HG03196 (cell line): ENCODE data around the gene SPAG16.
"Not testable (repeated sequence)": the region's sequence is repeated elsewhere in the genome, so short reads cannot be mapped to it uniquely, and the experiment has no call there.

Experiments
- ATAC-seq: cut with Tn5 transposase; IDR thresholded peaks from one replicate; pipeline ENCODE4 v1.9.1; 2021; ENCODE audit not compliant: unreplicated experiment

The SPAG16 gene

DNA sequence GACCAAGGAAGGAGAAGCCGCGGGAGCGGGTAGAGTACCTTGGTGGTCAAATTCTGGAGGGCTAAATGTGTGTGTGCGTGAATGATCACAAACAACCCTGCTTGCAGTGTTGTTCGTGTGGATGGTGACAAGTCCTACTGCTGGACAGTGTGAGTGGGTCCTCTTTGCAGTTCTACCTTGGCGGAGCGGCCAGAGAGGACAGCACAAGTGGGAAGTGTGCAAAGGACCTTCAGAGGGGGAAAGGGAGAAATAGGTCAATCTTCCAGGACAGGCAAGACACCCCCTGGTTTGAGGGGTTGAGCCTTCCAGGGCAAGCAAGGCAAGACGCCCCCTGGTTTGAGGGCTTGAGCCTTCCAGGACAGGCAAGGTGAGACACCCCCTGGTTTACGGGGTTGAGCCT is 122.8 kb downstream of the SPAG16 start:
- not testable (repeated sequence) for ATAC-seq

DNA sequence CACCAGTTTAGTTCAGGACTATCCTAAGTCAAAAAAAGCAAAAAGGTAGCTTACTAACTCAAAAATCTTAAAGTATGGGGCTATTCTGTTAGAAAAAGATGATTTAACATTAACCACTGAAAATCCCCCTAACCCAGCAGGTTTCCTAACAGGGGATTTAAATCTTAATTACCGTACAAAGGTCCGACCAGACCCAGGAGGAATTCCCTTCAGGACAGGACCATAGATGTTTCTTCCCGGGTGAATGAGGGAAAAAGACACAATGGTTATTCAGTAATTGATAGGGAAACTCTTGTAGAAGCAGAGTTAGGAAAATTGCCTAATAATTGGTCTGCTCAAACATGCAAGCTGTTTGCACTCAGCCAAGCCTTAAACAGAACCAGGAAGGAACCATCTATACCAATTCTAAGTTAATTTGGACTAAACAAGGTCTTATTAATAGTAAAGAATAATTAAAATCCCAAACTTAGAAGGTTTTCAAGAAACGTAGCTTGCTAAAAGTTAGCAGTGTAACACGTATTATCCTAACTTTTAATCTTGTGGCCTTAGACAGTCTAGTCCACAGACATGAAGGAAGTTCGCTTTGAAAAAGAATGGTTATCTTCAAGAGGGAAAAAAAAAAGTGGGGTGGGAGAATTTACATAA is 124.3 kb downstream of the SPAG16 start:
- not testable (repeated sequence) for ATAC-seq

DNA sequence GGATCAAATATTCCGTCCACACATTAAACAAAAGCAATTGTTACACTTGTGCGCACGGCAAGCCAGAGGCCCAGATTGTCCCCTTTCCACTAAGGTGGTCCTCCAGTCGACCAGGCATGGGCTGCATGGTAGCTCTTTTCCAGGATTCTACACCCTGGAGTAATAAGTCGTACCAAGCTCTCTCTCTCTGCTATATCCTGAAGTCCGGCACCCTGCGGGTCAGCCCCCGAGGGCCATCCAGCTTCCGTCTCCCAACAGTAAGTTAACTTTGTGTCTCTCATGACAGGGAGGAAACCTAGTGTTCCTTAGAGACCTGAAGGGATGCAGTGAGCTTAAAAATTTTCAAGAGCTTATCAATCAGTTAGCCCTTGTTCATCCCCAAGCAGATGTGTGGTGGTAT is 126.4 kb downstream of the SPAG16 start:
- not testable (repeated sequence) for ATAC-seq

DNA sequence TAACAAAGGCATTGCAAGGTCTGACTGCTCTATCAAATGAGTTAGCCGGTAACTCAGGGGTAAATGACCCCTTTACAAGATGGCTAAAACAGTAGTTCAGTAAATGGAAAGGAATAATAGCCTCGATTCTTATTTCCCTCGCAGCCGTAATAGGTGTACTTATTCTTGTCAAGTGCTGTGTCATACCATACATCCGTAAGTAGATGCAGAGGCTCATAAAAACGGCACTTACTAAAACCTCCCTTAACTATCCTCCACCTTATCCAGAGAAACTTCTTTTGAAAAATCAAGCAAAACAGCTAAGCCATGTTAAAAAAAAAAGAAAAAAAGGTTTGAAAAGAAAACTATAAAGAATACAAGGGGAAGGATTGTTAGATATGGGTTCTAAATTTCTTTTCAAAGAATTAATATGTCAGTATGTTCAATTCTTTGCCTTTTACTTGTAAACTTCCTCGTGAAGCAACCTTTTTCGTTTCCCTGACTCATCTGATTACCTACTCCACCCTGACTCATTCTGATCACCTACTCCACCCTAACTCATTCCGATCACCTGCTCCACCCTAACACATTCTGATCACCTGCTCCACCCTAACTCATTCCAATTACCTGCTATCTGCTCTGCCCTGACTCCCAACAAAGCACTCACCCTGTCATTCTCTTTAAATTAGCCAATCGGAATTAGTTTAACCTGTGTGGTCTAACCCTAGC is 127.5 kb downstream of the SPAG16 start:
- ATAC-seq: no peak

DNA sequence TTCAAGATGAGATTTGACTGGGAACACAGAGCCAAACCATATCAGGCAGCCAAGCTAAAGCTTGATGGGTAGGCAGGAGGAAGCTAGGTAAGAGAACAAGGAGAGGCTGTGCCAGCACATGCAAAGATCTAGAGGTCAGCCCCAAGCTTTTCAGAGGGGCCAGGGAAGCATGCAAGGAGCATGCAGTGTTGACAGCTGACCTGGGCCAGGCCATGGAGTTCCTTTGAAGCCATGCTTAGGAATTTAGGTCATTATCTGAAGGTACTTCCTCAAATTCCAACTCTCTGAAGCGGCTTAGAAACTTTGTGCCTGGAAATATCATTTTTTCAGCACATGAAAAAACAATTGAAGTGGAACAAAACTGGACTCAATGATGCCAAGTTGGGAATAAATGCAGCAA is 130.8 kb downstream of the SPAG16 start:
- ATAC-seq: no peak

DNA sequence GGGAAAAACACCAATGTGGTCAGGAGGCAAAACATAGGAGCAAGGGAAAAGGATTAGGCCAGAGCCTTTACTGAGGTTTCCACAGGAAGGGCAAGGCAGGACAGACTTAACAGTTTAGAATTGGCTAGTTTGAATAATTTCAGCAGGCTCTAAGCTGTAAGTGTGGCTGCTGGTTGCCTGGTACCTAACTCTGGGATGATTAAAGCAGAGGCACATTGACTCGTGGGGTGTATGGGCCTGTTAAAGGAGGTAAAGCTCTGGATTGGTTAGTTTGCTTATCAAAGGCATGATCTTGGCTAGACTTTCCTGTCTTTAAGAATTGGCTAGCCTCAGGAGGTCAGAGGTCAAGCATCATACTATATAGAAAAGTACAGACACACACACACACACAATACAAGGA is 132.6 kb downstream of the SPAG16 start:
- ATAC-seq: no peak

DNA sequence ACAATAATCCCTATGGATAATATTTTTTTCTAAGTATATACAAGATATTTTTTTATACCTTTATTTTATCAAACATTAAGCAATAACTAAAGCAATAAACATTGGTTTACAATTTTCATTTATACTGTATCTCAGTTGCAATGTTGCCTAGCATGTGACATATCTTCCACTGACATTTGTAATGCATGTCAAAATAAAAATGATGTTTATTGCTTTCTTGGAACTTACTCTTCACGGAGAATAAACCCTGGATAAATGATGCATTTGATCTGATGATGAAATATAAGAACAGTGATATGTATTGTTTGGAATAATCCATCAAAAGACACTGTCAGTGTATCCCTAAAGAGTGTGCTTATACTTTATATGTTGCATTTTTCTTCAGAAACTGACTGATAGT is 135.7 kb downstream of the SPAG16 start:
- no peak for ATAC-seq

DNA sequence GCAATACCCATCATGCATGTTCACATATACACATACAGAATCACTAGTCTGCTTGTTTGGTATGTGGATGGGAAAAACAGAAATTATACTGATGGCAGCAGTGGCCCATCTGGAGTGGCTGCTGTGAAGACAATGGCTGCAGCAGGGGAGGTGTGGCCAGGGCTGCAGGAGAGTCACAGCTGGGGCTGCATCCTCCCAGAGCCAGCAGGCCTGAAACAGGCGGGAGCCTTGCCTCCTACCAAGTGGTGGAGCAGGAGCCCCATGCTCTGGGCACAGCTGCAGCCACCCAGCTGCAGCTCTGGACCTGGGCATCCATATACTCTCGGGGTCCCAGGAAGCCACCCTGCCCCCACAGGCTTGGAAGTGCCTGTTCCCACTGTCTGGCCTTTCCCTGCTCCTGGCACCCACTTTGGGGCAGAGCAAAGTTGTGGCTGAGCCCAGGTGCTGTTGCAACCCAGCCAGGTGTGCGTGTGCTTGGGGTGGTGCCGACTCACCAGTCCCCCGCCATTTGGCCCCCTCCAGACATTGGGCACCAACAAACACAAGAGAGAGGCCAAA is 136.6 kb downstream of the SPAG16 start:
- ATAC-seq: no peak

DNA sequence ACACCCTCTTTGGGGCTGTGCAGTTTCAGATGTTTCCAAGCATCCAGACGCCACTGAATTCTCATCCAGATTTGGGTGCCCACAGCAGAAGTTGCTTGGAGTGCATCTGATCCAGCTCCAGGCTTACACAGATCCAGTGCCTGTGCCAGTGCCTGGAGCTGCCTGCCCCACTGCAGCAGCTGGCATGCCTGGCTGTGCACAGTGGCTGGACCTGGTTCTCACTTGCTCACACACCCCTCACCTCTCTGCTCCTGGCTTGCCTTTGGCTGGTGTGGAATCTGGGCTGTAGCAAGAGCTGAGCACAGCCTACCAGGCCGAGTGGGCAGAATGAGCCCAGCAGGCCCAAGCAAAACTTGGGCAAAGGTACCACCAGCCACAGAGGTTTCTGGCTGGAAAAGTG is 137.9 kb downstream of the SPAG16 start:
- no peak for ATAC-seq

DNA sequence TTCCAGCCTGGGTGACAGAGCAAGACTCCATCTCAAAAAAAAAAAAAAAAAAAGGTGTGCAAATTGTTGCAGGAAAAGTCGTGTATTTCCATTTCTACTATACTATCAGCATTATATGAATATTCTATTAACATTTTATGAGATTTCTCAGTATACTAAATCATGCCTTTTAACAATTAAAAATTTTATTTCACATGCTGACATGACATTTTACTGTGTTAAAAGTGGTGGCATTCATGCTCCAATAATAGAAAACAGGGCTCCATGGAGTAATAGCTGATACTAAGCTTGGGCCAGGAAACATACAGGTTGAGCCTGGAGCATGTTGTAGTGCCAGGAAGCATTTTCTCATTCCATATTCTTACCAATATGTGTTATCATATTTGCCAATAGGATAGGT is 141.4 kb downstream of the SPAG16 start:
- no peak for ATAC-seq

DNA sequence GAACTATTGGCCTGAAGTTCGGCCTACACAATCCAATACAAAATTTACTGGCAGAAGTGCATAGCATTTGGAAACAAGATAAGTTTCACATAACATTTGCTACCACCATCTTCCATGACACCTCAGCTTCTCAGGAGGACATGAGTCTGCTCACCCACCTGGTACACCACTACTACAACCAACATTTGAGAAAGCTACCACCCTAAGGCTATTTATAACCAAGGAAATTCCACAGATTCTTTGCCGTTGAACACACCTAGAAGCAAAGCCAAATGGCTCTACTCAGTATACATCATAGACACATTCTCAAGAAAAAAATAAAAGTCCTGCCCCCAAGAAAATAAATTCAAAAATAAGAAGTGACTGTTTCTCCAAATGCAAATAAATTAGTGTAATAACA is 145.3 kb downstream of the SPAG16 start:
- ATAC-seq: no peak

DNA sequence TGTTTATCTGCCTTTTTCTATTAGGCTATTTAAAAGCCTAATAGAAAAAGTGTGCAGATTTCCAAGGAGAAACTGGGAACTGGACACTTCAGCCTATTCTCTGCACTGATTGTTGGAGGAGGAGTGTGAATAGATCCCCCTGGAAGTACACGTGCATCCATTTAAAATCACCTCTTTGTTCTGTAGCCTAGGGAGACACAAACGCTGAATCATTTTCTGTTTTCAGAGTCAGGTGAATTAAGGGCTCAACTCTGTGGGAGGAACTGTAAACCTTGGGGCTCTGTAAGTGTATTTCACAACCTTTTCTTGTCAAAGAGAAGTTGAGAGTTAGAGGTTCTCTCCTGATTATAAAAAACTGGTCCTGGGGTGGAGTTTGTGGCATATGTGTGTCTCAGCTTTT is 159.7 kb downstream of the SPAG16 start:
- ATAC-seq: no peak

DNA sequence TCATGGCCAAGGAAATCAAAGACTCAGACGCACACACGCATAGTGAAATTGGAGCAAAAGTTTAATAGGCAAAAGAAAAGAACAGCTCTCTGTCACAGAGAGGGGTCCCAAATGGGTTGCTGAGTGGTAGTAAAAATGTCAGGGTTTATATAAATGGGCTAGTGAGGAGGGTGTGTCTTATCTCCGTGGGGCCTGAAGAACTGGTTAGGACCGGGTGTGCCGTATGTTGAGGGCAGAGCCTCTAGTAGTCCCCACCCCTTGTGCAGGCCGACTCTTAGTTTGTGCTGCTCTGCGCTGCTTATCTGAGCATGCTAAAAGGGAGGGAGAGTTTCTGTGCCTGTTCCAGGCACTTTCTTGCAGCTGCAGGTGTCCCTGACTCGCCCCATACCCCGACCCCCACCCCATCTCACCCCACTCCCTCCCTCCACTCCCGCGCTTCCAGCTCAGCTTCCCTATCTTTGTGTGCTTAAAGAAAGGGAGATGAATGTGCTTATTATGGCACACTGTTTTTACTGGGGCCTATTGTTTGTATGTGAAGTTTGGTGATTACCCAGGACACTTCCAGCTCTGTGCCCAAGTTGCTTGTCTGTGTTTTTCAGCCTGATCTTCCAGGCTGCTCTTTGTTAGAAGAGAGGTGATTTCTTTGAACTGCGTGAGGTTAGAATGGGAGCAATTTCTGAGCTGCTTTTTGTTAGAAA is 167.4 kb downstream of the SPAG16 start:
- no peak for ATAC-seq

DNA sequence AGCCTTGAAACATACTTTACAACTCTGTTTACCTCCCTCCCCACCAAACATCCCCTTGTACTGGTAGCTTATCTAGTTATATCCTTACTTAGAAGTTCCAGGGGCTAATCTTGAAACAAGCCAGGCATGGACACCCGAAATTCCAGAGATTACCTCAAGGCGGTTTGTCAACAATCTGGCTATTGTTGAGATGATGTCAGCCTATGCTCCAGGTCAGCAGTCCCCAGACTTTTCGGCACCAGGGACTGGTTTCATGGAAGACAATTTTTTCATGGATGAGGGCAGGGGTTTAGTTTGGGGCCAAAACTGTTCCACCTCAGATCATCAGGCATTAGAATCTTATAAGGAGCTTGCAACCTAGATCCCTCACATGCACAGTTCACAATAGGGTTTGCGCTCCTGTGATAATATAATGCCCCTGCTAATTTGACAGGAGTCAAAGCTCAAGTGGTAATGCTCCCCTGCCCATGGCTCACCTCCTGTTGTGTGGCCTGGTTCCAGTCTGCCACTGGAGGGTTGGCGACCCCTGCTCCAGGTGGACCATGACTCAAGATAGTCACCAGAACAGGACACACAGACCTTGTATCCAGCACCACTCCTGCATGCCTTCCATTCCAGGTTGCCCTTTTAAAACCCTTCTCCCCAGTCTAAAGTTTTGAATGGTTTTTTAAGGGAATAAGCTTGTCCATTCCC is 171.2 kb downstream of the SPAG16 start:
- ATAC-seq: no peak

DNA sequence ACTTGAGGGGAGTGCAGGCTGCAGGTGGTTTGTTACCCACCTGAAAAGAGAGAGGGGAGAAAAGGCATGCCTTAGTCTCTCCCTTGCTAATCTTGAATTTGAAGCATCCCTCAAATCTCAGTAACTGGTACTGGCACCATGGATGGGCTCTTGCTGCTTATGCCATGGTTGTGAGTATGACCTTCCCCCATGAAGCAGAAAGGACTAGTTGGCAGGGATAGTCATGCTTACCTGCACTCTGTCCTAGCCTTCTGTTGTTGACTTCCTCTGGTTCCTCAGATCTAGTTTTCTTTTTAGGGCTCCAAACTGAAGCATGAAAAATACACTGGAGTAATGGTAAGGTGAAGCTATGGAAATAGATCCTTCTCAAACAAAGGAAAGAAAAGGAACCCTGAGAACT is 191.2 kb downstream of the SPAG16 start:
- ATAC-seq: no peak

DNA sequence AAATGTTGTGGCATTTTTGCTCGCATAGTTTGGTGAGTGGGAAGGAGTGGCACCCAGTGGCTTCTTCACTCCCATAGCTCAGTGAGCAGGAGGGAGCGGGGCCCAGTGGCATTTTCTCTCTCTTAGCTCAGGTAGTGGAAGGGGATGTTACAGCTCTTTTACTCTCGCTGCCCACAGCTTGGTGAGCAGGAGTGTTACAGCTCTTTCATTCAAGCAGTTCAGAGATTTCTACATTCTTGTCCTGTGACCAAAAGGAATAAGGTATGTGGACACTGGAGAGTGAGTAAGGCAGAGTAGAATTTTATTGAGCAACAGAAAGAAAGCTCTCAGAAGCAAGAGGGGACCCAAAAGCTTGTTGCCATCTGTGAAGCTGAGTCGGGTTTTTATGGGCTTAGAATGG is 192.4 kb downstream of the SPAG16 start:
- ATAC-seq: no peak

DNA sequence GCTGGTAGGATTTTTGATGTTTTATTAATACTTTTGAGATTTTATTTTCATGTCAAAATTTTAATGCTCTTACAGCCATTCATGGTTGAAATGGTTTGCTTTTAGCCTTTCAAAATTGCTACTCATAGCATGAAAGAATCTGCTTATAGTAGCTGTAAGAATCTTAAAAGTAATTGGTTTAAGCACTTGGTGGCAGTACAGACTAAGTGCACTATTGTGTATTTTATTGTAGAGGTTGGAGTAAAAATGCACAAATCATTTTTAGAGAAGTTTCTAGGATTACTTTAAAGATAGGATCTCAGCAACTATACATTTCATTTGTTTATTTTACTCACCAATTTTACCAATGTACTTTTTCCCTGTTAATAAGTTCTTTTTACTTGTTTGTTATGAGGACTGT is 205.8 kb downstream of the SPAG16 start:
- ATAC-seq: no peak

DNA sequence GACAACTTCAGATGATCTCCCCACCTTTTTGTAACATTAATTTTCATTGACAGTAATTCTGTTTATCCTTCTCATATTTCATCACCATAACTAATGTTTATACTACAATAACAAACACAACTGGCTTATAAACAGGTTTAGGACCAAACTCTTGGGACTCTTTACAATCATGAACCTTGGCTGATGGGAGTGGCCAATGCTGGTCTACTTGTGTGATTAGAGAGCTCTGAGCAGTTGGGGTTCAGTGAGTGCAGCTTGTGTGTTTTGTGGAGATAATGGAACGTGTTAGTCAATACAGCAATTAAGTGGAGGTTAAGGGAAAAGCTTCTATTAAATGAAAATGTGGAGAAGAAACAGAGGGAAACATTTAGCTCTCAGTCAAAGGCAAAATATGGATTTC is 207.1 kb downstream of the SPAG16 start:
- no peak for ATAC-seq

DNA sequence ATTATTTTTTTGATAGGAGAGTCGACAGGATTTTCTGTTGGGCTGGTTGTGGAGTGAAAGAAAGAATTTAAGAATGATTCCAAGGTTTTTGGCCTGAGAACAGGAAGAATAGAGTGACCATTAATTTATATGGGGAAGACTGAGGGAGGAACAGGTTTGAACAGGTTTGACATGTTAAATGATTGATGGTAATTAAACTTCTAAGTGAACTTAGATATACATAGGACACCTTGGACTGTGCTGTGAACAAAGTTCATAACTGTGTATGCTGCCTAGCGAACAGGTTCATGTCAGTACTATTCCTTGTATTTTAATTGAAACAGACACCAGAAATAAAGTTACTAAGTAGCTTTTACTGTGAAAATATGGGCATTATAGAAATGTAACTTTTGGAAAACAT is 212.0 kb downstream of the SPAG16 start:
- ATAC-seq: no peak

DNA sequence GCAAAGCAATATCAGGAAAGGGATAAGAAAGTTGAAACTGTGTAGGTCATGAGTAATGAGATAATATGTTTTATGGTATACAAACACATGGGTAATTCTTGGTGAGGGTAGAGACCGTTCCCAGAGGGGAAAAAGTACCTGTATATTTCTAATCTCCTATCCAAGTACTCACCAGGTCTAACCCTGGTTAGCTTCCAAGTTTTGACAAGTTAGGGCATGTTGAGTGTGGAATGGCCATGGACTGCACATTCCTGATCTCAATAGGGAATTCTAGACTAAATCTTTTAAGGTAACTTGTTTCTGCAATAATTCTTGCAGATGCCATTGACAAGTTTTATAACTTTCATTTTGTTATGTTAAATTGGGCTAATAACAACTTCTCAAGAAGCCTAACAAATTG is 216.6 kb downstream of the SPAG16 start:
- no peak for ATAC-seq

DNA sequence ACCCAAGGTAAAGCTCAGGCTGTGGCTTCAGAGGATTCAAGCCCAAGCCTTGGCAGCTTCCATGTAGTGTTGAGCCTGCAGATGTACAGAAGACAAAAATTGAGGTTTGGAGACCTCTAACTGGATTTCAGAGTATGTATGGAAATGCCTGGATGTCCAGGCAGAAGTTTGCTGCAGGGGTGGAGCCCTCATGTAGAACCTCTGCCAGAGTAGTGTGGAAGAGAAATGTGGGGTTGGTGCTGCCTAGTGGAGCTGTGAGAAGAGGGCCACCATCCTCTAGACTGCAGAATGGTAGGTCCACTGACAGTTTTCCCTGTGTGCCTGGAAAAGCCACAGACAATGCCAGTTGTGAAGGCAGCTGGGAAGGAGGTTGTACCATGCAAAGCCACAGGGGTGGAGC is 239.9 kb downstream of the SPAG16 start:
- ATAC-seq: no peak
